HG02870 (cell line): Measurements from ENCODE around the gene CLDN11.

Experiments used
- ATAC-seq: cut with Tn5 transposase; IDR thresholded peaks from one replicate; pipeline ENCODE4 v1.9.1; 2021; ENCODE audit warnings: mild to moderate bottlenecking, moderate library complexity; ENCODE audit not compliant: unreplicated experiment

CLDN11 gene

DNA sequence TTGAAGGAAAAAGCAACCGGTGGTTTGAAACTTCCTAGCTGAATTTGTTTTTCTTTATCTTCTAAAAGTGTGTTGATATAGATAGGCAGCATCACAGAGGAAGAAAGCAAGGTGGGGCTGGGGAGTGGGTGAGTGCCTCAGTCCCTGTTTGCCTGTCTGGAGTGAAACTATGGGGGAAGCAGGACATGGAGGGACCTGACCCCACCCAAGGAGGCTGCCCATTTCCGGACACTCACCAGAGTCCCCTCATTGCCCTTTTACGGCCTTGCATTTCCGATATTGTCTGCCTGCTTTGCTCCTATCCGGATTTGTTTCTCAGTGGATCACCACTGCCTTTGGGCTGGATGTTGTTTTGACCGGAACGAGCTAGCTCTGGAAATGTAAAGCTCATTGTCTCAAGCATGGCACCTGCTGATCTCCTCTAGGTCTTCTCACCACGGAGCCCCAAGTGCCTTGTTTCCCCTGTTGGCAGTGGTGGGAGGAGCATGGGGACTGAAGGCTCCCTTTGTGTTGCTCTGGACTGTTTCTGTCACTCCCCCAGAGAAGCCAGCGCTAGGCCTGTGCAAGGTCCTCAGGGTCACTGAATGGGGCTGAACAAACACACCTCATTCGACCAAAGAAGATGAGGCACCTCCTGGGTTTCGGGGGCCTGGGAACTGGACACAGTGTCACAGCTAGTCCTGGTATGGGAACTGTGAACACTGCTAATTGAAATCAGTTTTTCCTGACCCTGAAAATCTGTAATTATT is 7.0 kb downstream of the CLDN11 start:
- ATAC-seq, result no peak

GRCh38 chr3:170426240-170426797 is 7.7 kb downstream of the CLDN11 start:
- no peak for ATAC-seq

DNA sequence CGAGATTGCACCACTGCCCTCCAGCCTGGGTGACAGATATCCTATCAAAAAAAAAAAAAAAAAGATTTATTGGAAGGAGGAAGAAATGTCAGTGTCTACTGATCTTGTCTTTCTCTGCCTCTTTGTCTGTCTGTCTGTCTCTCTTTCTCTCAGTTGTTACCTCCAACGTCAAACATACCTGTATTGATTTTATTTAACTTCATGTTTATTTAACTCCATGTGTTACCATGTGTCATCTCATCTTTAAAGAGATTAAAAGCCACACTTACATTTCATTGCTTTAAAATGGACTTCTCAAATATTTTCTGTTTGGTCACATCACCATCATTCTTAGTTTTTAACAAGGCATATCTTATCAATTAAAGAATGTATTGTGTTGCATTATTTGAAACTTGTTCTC is 9.4 kb downstream of the CLDN11 start:
- no peak for ATAC-seq

- peak; percentile 59 for ATAC-seq
These were observed 10.4 kb downstream of the CLDN11 start for GRCh38 chr3:170429050-170429449.

DNA sequence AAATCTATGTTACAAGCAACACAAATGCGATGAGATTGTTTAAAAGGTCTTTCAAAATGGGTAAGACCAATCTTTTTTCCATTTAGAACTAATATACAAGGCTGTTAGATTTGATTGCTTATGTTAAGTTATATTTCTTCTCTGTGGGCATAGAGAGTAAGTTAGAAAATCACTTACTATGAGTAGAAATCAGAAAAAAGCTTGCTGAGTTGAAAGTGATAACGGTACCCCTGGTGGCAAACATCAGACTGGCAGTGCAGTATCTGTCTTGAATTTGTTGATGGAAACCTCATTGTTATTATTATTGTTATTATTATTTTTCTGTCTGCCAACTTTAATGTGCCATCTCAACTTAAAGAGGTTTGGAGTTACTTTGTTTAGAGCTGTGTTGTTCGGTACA is 12.4 kb downstream of the CLDN11 start:
- ATAC-seq, result no peak

- no peak for ATAC-seq
These were observed 13.7 kb downstream of the CLDN11 start for GRCh38 chr3:170432416-170432815.

GRCh38 chr3:170436697-170437096 is 18.0 kb downstream of the CLDN11 start:
- ATAC-seq, result no peak

- ATAC-seq, result no peak
These were observed 18.5 kb downstream of the CLDN11 start for GRCh38 chr3:170437176-170437575.

- ATAC-seq, result no peak
These were observed 19.2 kb downstream of the CLDN11 start for GRCh38 chr3:170437696-170438407.

GRCh38 chr3:170438836-170439235 is 20.2 kb downstream of the CLDN11 start:
- no peak for ATAC-seq

DNA sequence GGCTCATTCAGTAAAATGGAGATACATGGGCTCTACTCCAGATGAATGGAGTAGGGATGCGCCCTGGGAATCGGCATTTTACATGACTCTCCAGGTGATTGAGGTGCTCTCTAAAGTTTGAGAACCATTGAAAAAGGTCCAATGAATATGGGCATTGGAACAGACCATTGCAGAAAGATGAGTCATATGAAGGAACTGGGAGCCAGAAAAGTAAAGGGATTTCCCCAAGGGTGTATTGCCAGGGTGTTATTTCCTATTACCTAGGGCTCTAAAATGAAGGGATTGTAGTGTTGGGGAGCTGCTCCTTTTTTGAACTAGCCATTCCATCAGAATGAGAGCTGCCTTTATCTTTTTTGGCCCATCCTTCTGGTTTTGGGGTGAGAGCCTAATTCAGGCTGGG is 21.7 kb downstream of the CLDN11 start:
- no peak for ATAC-seq

- ATAC-seq, result no peak
These were observed 22.7 kb downstream of the CLDN11 start for GRCh38 chr3:170441412-170441811.

DNA sequence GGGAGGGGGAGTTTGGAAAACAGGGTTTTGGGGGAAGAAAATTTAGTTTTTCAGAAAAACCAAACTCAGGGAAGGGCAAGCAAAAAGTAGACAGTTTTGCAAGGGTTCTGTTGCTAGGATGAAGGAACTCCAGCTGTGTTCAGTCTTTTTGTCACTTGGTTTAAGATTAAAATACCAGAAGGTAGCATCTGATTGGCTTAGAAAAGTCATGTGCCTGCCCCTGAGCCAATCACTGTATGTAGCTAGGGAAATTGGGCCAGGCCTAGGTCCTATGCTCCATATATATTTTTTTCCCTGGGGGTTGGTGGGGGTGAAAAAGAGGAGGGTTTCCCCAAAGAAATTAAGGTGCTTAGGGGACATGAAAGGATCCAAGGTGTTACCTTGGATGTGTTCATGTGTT is 24.3 kb downstream of the CLDN11 start:
- ATAC-seq, result no peak

DNA sequence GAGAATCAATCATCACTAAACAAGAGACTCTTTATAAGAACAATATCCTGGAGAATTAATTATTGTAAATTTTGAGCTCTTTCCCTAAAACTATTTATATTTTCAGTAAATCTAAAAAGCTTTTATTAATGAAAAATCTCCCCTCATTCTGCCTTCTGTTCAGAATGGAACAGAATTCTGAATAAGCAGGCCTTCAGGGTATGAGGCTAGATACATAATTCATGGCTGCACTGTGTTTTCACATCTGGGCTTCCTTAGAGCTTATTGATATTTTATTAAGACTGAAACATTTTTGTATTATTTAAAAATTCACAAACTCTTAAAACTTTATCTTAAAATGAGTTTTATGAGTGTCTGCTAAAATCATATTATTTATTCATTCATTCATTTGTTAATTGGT is 24.8 kb downstream of the CLDN11 start:
- ATAC-seq, result no peak

DNA sequence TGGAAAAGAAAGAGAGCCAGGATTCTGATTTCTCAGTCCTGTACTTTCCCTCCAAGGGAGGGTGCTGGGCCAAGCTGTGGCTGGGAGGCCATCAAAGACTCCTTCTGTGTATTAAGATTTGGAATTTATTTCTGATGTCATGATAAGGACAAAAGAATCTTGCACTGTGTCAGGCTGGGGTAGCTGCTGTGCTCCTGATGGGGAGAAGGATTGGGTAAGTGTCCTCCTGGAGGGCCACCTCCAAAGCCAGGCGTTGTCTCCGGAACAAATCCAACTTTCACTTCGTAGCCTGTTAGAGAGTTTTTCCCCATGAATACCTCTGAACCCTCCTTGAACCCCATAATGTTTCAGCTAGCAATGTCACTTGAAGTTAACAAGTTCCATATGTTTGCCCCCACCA is 29.9 kb downstream of the CLDN11 start:
- ATAC-seq, result no peak

- ATAC-seq, result no peak
These were observed 31.4 kb downstream of the CLDN11 start for GRCh38 chr3:170450039-170450438.

DNA sequence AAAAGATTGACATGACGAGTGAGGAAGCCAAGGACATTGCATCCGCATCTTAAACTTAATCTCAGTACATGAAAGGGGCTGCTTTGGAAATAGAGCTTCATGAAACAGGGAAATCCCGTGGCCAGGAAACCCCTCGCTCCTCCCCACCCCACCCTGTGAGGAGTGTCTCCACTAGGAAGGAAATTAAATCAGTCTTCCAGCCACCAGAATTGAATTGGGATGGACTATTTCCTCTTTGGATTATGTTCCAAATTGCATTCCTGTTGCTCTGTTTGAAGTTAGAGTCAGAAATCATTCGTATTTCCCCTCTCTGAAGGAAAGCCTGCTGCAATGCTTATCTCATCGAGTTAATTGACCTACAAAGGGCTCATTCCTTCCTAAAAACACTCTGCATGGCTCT is 35.8 kb downstream of the CLDN11 start:
- ATAC-seq, result no peak

GRCh38 chr3:170458285-170458684 is 39.6 kb downstream of the CLDN11 start:
- no peak for ATAC-seq

DNA sequence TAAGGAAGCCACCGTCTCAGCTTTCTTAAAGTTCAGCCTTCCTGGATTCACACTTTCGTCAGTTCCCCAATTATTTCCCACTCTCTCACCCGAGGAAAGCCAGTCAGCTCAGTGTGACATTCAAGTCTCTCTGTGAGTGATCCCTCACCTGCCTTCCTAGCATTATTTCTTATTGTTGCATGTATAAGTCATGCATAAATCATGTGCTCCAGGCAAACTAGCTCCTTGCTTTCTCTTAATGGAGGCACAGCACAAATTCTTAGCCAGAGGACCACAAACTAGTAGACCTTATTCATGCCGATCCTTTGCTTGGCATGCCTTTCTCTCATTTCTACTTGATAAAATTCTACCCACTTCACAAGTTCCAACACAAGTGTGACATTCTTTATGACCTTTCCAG is 44.3 kb downstream of the CLDN11 start:
- no peak for ATAC-seq

GRCh38 chr3:170465955-170466354 is 47.3 kb downstream of the CLDN11 start:
- ATAC-seq, result no peak

DNA sequence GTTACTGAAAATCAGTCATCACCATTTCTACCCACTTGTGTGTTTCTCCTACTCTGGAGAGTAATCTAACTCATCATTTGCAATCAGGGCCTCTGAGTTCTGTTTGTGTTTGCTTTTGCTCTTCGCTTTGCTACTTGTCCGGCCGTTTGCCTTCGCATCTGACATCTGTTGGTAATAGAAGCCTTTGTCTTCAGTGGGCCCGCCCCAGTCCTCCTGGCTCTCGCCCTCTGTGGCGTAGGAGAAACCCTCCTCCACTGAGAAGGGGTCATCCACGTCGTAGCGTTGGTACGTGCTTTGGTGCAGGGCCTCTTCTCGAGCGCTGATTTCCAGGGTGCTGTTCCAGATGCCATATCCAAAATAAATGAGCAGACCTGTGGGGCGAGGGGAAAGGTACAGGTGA is 48.3 kb downstream of the CLDN11 start:
- ATAC-seq, result no peak

DNA sequence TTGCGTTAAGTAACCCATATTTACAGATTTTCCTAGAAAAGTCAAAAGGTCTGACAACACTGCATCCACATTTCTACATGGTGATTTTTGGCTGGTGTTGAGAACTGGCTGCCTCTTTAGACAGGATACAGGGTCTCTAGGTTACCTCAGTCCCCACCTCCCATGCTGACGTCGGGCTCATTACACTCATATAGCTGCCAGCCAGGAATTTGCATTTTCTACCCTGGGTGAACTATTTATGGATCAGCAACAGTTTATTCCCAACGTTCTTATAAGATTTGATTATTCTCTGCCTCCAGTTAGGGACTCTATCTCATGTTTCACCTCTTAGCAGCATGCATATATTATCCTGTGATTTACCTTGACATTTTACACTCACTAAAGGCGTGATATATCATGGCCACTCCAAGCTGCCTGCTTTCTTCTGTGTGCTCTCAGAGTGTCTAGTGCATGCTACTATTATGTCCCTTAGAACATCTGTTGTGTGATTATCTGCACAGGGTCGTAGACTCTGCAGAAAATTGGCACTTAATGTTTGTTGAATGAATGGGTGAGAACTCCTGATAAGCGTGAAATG is 49.0 kb downstream of the CLDN11 start:
- ATAC-seq, result no peak
